Activated CD4-positive, CD25-positive, alpha-beta regulatory T cell treated with anti-CD3 and anti-CD28 coated beads, Interleukin-2, amount 50 U/mL, for 72 hours (primary cell): Measurements from ENCODE around the gene SEC24A.
"Not testable (repeated sequence)": the region's sequence is repeated elsewhere in the genome, so short reads cannot be mapped to it uniquely, and the experiment has no call there.

Experiments used
- DNase-seq: peaks from one replicate; pipeline ENCODE4 v3.0.0; 2021

Gene SEC24A

DNA sequence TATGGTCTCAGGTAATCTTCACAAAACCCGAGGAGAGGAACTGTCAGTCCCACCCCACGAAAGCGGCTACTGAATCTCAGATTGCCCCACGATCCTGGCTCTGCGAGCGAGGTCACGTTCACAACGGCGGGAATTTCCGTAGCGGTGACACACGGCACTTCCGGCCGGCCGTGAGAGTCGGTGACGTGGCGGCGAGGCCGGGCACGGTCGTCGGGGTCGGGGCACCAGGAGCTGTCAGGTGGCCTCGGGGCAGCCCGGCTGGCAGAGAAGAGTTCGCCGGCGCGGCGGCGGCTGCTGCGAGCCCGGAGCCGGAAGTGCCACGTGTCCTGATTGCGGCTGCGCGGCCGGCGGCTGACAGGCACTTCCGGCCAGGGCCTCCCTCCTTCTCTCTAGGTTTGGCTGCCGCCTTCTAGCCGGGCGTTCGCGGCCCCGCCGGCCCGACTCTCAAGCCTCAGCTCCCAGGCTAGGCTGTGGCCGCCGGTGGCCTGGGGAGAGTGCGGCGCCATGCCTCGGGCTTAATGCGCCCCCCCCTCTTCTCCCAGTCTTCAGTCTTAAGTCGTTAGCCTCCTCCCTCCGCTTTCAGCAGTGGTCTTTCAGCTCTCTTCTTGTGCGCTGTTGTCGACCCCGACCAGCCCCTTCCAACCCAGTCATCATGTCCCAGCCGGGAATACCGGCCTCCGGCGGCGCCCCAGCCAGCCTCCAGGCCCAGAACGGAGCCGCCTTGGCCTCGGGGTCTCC, at the start of gene SEC24A:
SEC24A (plus strand) TSS at position 361 of the 738 bp plus-strand sequence; CDS start at position 653, 292 bp downstream.
- peak; percentile 90 for DNase-seq

DNA sequence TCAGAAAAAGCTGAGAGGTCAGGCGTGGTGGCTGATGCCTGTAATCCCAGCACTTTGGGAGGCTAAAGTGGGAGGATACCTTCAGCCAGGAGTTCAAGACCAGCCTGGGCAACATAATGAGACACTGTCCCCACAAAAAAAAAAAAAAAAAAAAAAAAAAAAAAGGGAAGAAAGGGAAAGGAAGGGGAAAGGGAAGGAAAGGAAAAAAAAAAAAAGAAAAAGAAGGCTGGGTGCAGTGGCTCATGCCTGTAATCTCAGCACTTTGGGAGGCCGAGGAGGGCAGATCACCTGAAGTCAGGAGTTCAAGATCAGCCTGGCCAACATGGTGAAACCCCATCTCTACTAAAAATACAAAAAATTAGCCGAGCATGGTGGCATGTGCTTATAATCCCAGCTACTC, 48.8 kb upstream of the SEC24A start:
- not testable (repeated sequence) for DNase-seq

DNA sequence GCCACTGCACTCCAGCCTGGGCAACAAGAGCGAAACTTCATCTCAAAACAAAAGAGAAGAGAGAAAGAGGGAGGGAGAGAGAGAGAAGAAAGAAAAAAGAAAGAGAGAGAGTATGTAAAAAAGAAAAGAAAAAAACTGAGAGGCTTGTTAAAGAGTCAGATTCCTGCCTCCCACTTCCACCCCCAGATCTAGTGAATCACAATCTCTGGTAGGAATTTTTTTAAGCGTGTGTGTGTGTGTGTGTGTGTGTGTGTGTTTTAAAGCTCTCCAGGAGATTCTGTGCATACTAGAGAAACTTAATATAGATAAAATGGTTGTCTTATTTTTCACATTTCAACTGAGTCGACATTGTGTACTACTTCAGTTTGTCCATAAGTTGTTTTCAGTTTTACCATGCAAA, 48.0 kb upstream of the SEC24A start:
- no peak for DNase-seq

DNA sequence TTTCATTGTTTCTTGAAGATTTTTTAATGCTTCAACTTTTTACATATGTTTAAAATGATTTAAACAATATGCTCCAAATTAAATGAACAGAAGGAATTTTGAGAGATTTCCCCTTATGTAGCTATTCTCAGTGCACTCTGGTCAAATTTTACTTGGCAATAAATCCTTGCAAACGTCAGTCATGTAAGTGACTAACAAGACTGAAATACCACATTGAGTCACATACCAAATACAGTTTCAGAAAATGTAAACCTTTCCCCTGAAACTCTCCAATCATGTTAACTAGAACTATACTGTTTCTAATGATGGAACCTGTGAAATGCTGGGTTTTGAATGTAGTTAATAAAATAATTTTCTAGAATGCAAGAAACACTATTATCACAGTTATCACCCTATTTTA, 45.5 kb upstream of the SEC24A start:
- no peak for DNase-seq

DNA sequence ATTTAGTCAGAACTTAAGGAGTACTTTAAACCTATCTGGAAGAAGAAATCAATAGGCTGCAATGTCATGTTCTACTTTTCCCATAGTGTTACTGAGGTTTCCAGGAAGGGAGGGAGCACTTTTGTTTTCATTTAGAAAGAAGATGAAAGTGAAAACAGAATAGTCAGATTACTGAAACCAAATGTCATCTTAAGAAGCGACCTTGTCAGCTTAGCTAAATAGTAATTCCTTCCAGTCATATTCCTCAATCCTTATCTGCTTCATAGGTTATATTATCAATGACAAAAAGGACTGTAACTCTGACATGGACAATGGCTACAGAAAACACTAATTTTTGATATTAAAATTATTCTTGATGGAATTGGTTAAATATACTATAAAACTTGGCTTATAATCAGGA, 43.7 kb upstream of the SEC24A start:
- no peak for DNase-seq

DNA sequence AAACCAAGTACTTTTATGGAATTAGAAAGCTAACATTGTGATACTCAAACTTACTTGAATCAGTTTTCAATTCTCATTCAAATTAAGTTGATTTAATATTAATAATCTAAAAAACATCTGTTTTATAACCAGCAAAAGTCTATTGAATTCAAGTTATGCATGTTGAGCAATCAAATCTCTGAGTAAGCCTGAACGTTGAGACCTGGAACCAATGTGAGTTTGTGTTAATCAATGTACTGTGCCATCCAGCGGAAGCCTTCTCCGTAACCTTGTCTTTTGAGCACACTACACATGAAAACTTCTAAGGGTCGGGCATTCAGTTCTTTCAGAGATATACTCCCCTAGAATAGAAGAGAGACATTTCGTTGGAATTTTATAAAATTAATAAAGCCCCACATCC, 41.9 kb upstream of the SEC24A start:
- no peak for DNase-seq

DNA sequence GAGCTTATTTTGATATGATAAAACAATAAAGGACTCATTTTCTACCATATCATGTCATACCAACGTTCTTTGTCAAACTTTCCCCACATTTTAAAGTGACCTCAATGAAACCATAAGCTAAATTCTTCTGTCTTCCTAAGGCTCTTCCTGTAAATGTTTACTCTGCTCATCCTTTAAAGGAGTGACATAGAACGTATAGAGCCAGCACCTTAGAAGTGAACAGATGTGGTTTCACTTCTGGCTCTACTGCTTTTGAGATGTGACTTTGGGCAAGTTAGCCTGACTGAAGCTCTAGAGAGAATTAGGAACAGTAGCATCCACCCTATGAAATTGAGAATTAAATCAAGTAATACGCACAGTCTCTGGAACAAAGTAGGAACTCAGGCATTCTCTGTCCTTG, 40.0 kb upstream of the SEC24A start:
- no peak for DNase-seq

DNA sequence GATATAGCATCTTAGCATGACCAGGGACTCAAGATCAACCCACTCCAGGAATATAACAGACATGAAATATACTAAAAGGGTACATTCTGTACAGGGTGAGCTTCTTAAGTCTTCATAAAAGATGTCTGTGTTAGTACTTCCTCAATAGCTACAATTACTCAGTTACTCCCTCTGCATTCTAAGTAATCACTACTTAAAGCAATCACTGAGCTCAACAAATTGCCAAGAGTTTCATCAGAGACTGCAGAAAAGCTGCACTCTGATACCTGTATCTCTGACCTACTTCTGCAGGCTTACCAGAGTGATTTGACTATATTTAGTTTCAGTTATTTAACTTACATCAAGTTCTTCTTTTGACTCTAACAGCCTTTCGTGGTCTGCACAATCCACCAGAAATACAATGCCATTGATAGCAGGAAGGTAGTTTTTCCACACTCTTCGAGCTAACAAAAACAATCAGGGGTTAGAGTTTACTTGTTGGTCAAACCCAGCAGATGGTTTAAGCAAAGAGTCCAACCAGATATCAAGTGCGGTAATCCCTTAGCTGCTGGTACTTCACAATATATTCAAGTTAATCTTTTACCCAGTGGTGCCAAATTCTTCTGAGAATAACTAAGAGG, 39.2 kb upstream of the SEC24A start:
- no peak for DNase-seq

DNA sequence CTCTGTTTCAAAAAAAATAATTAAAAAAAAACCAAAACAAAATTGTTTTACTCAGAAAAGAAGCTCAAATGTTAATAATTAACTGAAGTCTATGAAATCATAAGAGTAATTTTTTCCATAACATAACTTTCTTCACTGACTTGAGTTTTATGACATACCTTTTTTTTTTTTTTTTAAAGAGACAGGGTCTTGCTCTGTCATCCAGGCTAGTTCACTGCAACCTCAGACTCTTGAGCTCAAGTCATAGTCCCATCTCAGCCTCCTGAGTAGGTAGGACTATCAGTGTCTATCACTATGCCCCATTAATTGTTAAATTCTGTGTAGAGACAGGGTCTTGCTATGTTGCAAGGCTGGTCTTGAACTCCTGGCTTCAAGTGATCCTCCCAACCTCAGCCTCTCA, 37.9 kb upstream of the SEC24A start:
- DNase-seq: no peak

DNA sequence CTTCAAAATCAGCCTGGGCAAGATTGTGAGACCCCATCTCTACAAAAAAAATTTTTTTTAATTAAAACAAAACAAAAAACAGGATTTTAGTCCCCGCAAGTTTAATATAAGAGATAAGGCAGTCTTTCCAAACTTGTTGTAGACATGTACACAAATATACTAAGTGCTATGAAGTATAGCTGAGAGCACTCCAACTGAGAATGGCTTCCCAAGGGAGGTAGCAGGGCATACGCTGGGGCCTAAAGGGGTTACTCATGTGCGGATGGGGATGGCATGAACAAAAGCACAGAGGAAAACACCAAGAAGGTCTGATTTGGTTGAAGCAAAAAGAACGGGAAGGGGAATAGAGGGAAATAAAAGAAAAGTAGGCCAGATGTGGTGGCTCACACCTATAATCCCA, 37.1 kb upstream of the SEC24A start:
- DNase-seq: no peak

DNA sequence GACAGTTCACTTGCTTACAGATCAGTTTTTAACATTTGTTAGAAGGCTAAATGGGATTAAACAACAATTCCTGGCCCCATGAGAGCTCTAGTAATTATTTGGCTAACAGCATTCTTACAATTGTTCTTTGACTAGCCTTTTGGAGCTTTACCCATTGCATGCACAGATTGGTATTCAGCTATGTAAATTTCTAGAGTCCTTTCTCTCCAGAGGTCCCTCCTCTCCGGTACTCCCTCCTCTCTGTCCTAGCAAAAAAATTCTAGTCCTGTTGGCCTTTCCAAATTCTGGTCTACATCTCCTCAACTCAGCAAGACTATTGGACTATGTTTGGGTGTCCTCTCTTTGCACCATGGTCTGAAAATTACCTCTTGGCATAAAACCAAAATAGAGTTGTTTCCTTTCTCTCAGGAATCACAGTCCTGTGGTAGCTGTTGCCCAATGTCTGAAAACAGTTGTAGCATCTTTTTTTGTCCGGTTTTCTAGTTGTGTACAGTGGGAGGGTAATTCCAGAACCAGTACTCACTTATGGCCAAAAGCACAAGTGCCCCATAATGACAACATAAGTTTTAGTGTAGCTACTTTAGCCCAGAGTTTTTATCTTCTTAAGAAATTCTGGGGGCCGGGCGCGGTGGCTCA, 34.0 kb upstream of the SEC24A start:
- DNase-seq: no peak

DNA sequence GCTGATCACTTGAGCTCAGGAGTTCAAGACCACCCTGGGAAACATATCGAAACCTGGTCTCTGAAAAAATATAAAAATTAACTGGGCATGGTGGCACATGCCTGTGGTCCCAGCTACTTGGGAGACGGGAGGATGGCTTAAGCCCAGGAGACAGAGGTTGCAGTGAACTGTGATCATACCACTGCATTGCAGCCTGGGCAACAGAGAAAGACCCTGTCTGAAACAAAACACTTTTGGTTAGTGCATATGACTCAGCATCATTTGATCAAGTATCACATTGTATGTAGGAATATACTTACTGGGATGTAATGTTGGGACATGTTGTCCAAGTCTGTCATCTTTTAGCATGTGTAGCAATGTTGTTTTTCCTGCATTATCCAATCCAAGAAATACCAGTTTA, 28.0 kb upstream of the SEC24A start:
- no peak for DNase-seq

DNA sequence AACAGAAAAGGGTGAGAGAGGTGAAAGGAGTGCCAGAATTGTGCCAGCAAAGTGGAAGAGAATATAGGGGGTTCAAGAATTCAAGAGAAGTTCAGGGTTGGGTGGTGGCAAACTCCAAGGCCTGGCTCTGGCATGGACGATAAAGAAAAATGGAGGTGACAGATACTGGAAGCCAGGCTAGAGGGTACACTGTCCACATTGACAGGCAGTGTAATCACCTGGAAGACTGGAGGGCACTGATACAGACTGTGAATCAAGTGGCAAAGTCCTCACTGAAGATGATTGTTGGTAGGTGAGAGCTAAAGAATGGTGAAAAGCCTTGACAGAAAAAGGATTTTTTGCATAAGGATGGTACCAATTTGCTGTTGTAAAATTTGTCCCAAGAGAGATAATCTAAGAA, 23.0 kb upstream of the SEC24A start:
- no peak for DNase-seq

DNA sequence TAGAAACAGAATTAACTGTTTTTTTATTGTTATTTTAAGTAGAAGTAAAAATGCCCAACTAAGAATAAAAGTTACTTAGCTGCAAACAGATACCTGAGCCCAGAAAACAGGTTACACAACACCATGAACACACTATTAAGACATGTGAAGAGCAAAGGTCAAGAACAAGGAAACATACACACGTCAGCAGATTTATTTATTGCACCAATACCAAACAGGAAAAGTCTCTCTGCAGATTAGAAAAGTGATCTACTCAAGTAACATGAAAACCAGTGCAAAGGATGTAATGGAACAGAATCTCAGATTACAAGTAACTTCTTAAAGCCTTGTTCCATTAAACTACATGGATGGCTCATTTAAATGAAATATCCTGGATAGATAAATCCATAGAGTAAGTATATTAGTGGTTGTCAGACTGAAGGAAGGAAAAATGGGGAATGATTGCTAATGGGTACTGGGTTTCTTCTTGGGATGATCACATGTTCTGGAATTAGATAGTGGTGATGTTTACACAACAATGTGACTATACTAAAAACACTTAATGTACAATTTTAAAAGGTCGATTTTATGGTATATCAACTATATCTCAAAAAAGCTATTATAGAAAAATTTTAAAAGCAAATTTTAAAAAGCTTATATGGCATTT, 22.1 kb upstream of the SEC24A start:
- DNase-seq: no peak

DNA sequence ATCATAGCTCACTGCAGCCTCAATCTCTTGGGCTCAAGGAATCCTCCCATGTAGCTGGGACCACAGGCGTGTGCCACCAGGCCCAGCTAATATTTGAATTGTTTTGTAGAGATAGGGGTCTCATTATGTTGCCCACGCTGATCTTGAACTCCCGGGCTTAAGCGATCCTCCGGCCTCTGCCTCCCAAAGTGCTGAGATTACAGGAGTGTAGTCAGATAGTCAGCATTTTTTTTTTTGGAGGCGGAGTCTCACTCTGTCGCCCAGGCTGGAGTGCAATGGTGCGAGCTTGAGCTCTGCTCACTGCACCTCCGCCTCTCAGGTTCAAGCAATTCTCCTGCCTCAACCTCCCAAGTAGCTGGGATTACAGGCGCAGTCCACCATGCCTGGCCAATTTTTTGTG, 14.4 kb upstream of the SEC24A start:
- no peak for DNase-seq

DNA sequence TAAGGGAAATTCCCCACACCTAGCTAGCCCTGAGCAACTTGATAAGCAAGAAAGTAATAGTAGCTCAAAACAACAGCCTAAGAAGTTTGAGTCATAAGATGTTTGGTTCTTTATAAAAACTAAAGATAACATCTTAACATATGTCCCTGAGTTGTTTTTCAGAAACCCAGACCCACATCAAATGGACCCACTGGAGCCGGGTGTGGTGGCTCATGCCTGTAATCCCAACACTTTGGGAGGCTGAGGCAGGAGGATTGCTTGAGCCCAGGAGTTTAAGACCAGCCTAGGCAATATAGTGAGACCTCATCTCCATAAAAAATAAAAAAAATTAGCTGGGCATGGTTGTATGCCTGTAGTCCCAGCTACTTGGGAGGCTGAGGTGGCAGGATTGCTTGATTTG, 13.2 kb upstream of the SEC24A start:
- not testable (repeated sequence) for DNase-seq

DNA sequence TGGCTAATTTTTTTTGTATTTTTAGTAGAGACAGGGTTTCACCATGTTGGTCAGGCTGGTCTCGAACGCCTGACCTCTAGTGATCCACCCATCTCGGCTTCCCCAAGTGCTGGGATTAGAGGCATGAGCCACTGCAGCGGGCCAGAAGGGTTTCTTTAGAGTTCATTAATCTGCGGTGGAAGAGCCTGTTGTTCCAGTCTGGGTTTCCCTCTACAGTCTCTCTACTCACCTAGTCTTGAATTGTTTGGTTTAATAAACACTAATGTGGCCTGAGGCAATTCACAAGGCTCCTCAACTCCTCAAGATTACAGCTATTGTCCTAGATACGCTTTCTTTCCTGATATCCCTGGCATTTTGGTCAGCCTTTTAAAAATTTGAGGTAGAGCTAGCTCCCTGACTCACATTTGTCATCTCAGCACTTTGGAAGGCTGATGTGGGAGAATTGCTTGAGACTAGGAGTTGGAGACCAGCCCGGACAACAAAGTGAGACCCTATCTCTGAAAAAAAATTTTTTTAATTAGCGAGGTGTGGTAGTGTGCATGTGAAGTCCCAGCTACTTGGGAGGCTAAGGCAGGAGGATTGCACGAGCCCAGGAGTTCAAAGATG, 11.4 kb upstream of the SEC24A start:
- no peak for DNase-seq

DNA sequence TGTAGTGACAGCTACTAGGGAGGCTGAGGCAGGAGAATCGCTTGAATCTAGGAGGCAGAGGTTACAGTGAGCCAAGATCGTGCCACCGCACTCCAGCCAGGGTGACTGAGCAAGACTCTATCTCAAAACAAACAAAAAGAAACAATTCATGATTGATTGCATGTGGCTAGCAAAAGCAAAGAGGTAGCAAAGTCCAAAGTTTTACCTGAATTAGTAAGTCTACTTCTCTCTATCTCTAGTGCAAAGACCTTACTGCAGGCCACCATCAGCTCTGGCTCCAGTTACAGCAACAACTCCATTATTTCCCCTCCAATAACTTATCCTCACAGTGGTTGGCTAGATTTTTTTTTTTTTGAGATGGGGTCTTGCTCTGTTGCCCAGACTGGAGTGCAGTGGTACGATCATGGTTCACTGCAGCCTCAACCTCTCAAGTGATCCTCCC, 9.8 kb upstream of the SEC24A start:
- DNase-seq: no peak

DNA sequence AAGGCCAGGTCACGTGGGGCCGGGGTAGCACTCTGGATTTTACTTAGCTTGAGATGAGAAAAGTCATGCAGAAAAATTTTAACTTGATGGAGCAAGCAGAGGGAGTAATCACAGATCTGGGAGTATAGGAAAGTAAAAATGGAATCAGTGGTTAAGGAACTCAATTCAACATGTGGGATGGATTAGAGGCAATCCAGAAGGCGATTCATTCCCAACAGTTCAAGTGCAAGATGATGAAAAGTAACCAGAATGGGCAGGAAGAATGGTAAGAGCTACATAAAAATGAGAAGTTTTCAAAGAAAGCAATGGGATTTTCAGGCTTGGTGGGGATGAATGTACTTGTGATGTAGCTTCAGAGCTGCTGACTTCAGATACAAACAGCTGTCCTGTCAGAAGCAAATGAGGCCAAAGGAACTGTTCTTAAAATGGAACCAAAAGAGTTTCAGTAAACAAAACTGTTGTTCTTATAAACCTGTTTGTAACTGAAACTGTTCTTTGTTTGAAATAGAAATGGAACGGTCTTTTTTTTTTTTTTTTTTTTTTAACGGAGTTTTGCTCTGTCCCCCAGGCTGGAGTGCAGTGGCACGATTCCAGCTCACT, 5.6 kb upstream of the SEC24A start:
- DNase-seq: no peak

DNA sequence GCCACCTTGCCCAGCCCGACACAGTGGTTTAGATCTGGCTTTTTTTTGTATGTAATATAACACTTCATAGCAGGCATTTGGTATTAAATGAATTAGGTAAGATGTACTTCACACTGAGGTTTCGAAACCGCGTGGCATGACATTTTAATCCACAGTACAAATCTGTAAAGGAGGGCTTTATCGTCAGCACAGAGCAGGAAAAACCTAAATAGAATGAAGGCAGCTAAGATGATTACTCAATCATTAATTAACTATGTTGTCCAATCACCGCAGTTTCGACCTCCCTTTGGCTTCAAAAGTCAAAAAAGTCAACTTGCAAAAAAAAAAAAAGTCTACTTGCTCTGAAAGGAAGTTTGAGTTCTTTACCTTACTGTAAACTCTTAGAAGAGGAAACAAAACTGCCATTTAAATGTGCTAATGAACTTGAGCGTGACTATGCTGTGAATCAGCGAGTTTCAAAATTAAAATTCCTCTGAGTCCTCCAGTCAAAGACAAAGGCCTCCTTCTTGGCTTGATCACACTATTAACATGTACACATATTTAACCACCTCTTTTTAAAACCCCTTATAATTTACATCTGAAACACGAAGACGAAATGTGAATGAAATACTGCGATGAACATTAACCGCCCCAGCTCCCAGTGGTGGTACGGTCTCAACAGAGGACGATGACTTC, 698 bp upstream of the SEC24A start:
- DNase-seq: no peak

DNA sequence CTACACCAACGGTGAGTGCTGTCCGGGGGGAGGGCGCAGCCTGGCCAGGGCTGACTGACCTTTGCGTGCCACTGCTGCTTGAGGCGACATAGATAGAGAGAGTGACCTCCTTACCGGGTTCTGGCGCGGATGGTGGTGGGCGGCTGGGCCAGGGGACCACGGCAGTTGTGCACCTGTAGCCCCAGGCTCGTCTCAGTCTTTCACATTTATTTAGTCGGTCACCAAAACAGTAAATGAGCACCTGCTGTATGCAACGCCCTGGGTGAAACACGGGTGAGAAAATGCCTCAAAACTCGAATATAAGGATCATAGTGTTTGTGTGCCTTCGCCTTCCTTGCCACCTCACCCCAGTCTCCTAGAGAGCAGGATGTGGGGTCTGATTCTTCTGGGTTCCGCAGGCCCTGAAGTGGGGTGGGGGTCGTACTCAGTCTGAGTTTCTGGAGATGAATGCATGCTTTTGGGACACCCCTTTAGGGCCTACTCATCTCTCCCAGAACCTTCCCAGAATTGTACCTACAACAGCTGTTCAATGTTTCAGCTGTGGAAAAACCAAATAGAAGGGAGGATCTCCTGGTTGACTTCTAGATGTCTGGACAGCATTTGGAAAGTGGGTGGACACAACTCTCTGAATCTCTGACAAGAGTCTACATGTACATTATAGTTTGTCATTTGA, 714 bp downstream of the SEC24A start:
- DNase-seq: no peak

DNA sequence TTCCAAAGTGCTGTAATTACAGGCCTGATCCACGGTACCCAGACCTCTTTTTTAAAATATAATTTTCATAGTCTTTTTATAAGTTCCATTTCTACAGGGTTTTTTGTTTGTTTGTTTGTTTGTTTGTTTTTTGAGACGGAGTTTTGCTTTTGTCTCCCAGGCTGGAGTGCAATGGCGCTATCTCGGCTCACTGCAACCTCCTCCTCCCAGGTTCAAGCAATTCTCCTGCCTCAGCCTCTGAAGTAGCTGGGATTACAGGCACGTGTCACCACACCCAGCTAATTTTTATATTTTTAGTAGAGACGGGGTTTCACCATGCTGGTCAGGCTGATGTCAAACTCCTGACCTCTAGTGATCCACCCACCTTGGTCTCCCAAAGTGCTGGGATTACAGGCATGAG, 2.1 kb downstream of the SEC24A start:
- not testable (repeated sequence) for DNase-seq
